DND-41 (cell line): Measurements from ENCODE around the gene MAPRE3.

Experiments used
- EZH2 ChIP-seq: IDR thresholded peaks from 3 replicates; pipeline ENCODE4 v1.6.1; 2012; ENCODE audit warnings: borderline replicate concordance, low read depth, mild to moderate bottlenecking, moderate library complexity, low read length, inconsistent platforms; ENCODE audit not compliant: severe bottlenecking
- TF ChIP-seq, protein P1 (sequence below): IDR thresholded peaks from 2 replicates; pipeline ENCODE4 v1.5.1; 2012; ENCODE audit warnings: borderline replicate concordance, low read length, moderate library complexity, mild to moderate bottlenecking; ENCODE audit not compliant: poor library complexity, severe bottlenecking; ENCODE audit errors: extremely low read depth

DNA sequence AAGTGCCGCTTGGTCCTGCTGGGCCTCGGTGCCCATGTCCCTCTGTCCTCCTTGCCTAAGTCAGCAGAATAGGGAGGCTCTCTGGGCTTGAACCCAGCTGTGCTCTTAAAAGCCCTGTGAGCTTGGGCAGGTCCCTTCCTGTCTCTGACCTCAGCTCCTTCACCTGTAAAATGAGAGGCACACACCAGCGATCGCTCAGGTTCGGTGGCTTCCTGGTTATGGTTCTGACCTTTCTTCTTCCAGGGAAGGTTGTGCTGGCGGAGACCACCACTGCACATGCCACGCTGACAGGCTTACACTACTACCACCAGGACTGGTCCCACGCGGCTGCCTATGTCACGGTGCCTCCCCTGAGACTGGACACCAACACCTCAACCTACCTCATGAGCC lies 36.1 kb upstream of the MAPRE3 start:
- TF ChIP-seq, protein P1, sequence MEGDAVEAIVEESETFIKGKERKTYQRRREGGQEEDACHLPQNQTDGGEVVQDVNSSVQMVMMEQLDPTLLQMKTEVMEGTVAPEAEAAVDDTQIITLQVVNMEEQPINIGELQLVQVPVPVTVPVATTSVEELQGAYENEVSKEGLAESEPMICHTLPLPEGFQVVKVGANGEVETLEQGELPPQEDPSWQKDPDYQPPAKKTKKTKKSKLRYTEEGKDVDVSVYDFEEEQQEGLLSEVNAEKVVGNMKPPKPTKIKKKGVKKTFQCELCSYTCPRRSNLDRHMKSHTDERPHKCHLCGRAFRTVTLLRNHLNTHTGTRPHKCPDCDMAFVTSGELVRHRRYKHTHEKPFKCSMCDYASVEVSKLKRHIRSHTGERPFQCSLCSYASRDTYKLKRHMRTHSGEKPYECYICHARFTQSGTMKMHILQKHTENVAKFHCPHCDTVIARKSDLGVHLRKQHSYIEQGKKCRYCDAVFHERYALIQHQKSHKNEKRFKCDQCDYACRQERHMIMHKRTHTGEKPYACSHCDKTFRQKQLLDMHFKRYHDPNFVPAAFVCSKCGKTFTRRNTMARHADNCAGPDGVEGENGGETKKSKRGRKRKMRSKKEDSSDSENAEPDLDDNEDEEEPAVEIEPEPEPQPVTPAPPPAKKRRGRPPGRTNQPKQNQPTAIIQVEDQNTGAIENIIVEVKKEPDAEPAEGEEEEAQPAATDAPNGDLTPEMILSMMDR, result no peak
- no peak for TF ChIP-seq EZH2
